MCF 10A (cell line): Measurements from ENCODE around the gene LCOR. TPM values are rescaled to one million over a fixed set of nuclear protein-coding genes. Genes with fewer than 3 reads are reported as not detected.

Experiments
- BruUV-seq: library from RNA; stranded (reverse); fragments of 400-500 nt; replicated peaks from 2 replicates; lab custom pipeline; 2021; lab: Mats Ljungman, UMichigan
- CTCF ChIA-PET: fragments of 300-600 bp; sonication (Branson Sonifier 250); formaldehyde crosslinking; extraction: SDS; loops from one replicate; lab custom pipeline; 2021; ENCODE audit warnings: antibody characterized with exemption, inconsistent platforms; lab: Yijun Ruan, JAX
- POLR2A ChIA-PET: fragments of 300-600, 350-650 bp; sonication (Branson Sonifier 250); formaldehyde crosslinking; extraction: SDS; loops from one replicate; lab custom pipeline; 2020; ENCODE audit warnings: antibody characterized with exemption, inconsistent platforms; lab: Yijun Ruan, JAX
- DNase-seq: peaks from one replicate; pipeline ENCODE4 v3.0.0-alpha.2; 2018; ENCODE audit not compliant: unreplicated experiment
- H3K27ac Mint-ChIP-seq: one replicate; pipeline ENCODE4 v1.8.0; 2022; ENCODE audit warnings: mild to moderate bottlenecking, low read depth, mixed read lengths; ENCODE audit not compliant: unreplicated experiment
- H3K27me3 Mint-ChIP-seq: one replicate; pipeline ENCODE4 v1.8.0; 2022; ENCODE audit warnings: mixed read lengths; ENCODE audit not compliant: insufficient read depth, unreplicated experiment
- H3K36me3 Mint-ChIP-seq: one replicate; pipeline ENCODE4 v1.8.0; 2022; ENCODE audit warnings: mild to moderate bottlenecking, moderate library complexity, mixed read lengths; ENCODE audit not compliant: insufficient read depth, unreplicated experiment
- H3K4me1 Mint-ChIP-seq: one replicate; pipeline ENCODE4 v1.8.0; 2022; ENCODE audit warnings: mixed read lengths; ENCODE audit not compliant: insufficient read depth, unreplicated experiment
- H3K4me3 Mint-ChIP-seq: one replicate; pipeline ENCODE4 v1.8.0; 2022; ENCODE audit warnings: mild to moderate bottlenecking, moderate library complexity, mixed read lengths; ENCODE audit not compliant: unreplicated experiment
- H3K9me3 Mint-ChIP-seq: one replicate; pipeline ENCODE4 v1.8.0; 2022; ENCODE audit warnings: mixed read lengths; ENCODE audit not compliant: unreplicated experiment
- CTCF ChIP-seq: fragments of 200-600 bp; IDR thresholded peaks from one replicate; pipeline ENCODE4 v1.8.0; 2022; ENCODE audit warnings: antibody characterized with exemption, mild to moderate bottlenecking; ENCODE audit not compliant: unreplicated experiment
- intact Hi-C: fragments of 100-400 bp; cut with micrococcal nuclease; formaldehyde crosslinking; loops from 2 replicates; pipeline ENCODE4 v1.14.1; 2022
- total RNA-seq: library from RNA; stranded (reverse); gene quantifications from 2 replicates; pipeline ENCODE4 v1.2.3, GENCODE V29; 2022

The LCOR gene
- total RNA-seq, 1 experiment from 2014 or later = 40.4 TPM

GRCh38 chr10:97011397-97011796 is 179.3 kb downstream of the LCOR start:
- H3K4me1 Mint-ChIP-seq = no peaks in the 10 kb centered on the region
- H3K36me3 Mint-ChIP-seq = no peaks in the 10 kb centered on the region
- H3K27ac Mint-ChIP-seq = no peak overlapping the region
- H3K4me3 Mint-ChIP-seq = no peak overlapping the region
- ChIA-PET CTCF (interaction anchor here (1.4 to 1.7 kb wide), 2 partner anchors 27 to 199 kb away, joined by 7 to 8 read pairs; no protein-coding TSS in a partner anchor), POLR2A (no interaction called here)
- intact Hi-C loops = no loop called here
- no peak for TF ChIP-seq CTCF
- peaks cover 11% of the 10 kb centered on the region for H3K27me3 Mint-ChIP-seq
- H3K9me3 Mint-ChIP-seq = no peaks in the 10 kb centered on the region
- BruUV-seq = no TSS peak
- DNase-seq = no peak

GRCh38 chr10:97012470-97012869 is 180.4 kb downstream of the LCOR start:
- Mint-ChIP-seq H3K27me3 (peaks cover 11% of the 10 kb centered on the region), H3K4me3 (no peak overlapping the region), H3K4me1 (no peaks in the 10 kb centered on the region), H3K27ac (no peak overlapping the region), H3K9me3 (no peaks in the 10 kb centered on the region), H3K36me3 (no peaks in the 10 kb centered on the region)
- intact Hi-C loops = no loop called here
- no peak for TF ChIP-seq CTCF
- DNase-seq = no peak
- ChIA-PET CTCF (interaction anchor here (0.6 to 2.3 kb wide), 8 partner anchors 12 to 405 kb away, joined by 3 to 10 read pairs (median 4); no protein-coding TSS in a partner anchor), POLR2A (no interaction called here)
- BruUV-seq = no TSS peak

- H3K4me1 Mint-ChIP-seq = no peaks in the 10 kb centered on the region
- H3K9me3 Mint-ChIP-seq = no peaks in the 10 kb centered on the region
- TF ChIP-seq CTCF = no peak
- no TSS peak for BruUV-seq
- CTCF ChIA-PET = interaction anchor here (0.5 to 2.3 kb wide), 4 partner anchors 12 to 642 kb away, joined by 3 to 10 read pairs (median 5); no protein-coding TSS in a partner anchor
- peaks cover 11% of the 10 kb centered on the region for H3K27me3 Mint-ChIP-seq
- no peak overlapping the region for H3K4me3 Mint-ChIP-seq
- H3K27ac Mint-ChIP-seq = no peak overlapping the region
- H3K36me3 Mint-ChIP-seq = no peaks in the 10 kb centered on the region
- DNase-seq = no peak
- intact Hi-C loops = no loop called here
- POLR2A ChIA-PET = no interaction called here
Measured at GRCh38 chr10:97013568-97013967, 181.5 kb downstream of the LCOR start.

GRCh38 chr10:97013983-97014382 is 181.9 kb downstream of the LCOR start:
- H3K36me3 Mint-ChIP-seq = no peaks in the 10 kb centered on the region
- no peak for TF ChIP-seq CTCF
- no peak overlapping the region for H3K4me3 Mint-ChIP-seq
- POLR2A ChIA-PET = no interaction called here
- CTCF ChIA-PET = interaction anchor here (1.4 to 2.3 kb wide), 2 partner anchors 11 to 22 kb away, joined by 6 to 10 read pairs; no protein-coding TSS in a partner anchor
- intact Hi-C loops = no loop called here
- H3K9me3 Mint-ChIP-seq = no peaks in the 10 kb centered on the region
- no peaks in the 10 kb centered on the region for H3K4me1 Mint-ChIP-seq
- H3K27ac Mint-ChIP-seq = no peak overlapping the region
- peaks cover 11% of the 10 kb centered on the region for H3K27me3 Mint-ChIP-seq
- no TSS peak for BruUV-seq
- DNase-seq = no peak
